WTC11 (cell line): Measurements from ENCODE around the gene SARS1. TPM values are rescaled to one million over a fixed set of nuclear protein-coding genes. Genes with fewer than 3 reads are reported as not detected.

Experiments
- ATF6 ChIP-seq: sonication (generic); formaldehyde crosslinking; IDR thresholded peaks from 2 replicates; pipeline ENCODE4 v1.8.1; 2023; ENCODE audit warnings: mild to moderate bottlenecking, missing genetic modification reagents
- CREB1 ChIP-seq: sonication (generic); formaldehyde crosslinking; IDR thresholded peaks from 2 replicates; pipeline ENCODE4 v1.8.0; 2023; ENCODE audit warnings: mild to moderate bottlenecking, missing genetic modification reagents
- CREM ChIP-seq: sonication (generic); formaldehyde crosslinking; IDR thresholded peaks from 2 replicates; pipeline ENCODE4 v1.8.1; 2022; ENCODE audit warnings: mild to moderate bottlenecking, missing genetic modification reagents, moderate library complexity
- EMX1 ChIP-seq: fragments of 250-450 bp; sonication (Bioruptor Pico); IDR thresholded peaks from 2 replicates; pipeline ENCODE4 v1.8.0; 2021; ENCODE audit warnings: mild to moderate bottlenecking
- ETV6 ChIP-seq: sonication (generic); formaldehyde crosslinking; IDR thresholded peaks from 2 replicates; pipeline ENCODE4 v1.8.1; 2022; ENCODE audit warnings: mild to moderate bottlenecking, missing genetic modification reagents
- FOXK1 ChIP-seq: sonication (generic); formaldehyde crosslinking; IDR thresholded peaks from 2 replicates; pipeline ENCODE4 v1.8.0; 2022; ENCODE audit warnings: mild to moderate bottlenecking, moderate library complexity, missing genetic modification reagents
- GRHL2 ChIP-seq: fragments of 250-450 bp; sonication (Bioruptor Pico); IDR thresholded peaks from 2 replicates; pipeline ENCODE4 v1.8.0; 2022; ENCODE audit warnings: mild to moderate bottlenecking, moderate library complexity; ENCODE audit not compliant: insufficient replicate concordance, severe bottlenecking
- HMGXB4 ChIP-seq: sonication (generic); formaldehyde crosslinking; IDR thresholded peaks from 2 replicates; pipeline ENCODE4 v1.8.1; 2023; ENCODE audit warnings: mild to moderate bottlenecking, moderate library complexity, missing genetic modification reagents
- JUN ChIP-seq: sonication (generic); formaldehyde crosslinking; IDR thresholded peaks from 2 replicates; pipeline ENCODE4 v1.8.0; 2023; ENCODE audit warnings: mild to moderate bottlenecking, missing genetic modification reagents
- NR2C2 ChIP-seq: sonication (generic); formaldehyde crosslinking; IDR thresholded peaks from 2 replicates; pipeline ENCODE4 v1.8.0; 2022; ENCODE audit warnings: mild to moderate bottlenecking, missing genetic modification reagents
- NR3C1 ChIP-seq: sonication (generic); formaldehyde crosslinking; conservative IDR thresholded peaks from 2 replicates; pipeline ENCODE4 v1.8.1; 2023; ENCODE audit warnings: low read depth, mild to moderate bottlenecking, missing genetic modification reagents
- OVOL2 ChIP-seq: fragments of 250-450 bp; sonication (Bioruptor Pico); IDR thresholded peaks from 2 replicates; pipeline ENCODE4 v1.9.0; 2021; ENCODE audit warnings: mild to moderate bottlenecking, borderline replicate concordance
- PRDM15 ChIP-seq: sonication (generic); formaldehyde crosslinking; IDR thresholded peaks from 2 replicates; pipeline ENCODE4 v1.8.0; 2022; ENCODE audit warnings: missing genetic modification reagents
- TEAD1 ChIP-seq: sonication (generic); formaldehyde crosslinking; IDR thresholded peaks from 2 replicates; pipeline ENCODE4 v1.8.0; 2022; ENCODE audit warnings: mild to moderate bottlenecking, missing genetic modification reagents
- ZNF138 ChIP-seq: sonication (generic); formaldehyde crosslinking; conservative IDR thresholded peaks from 2 replicates; pipeline ENCODE4 v1.8.1; 2022; ENCODE audit warnings: mild to moderate bottlenecking, moderate library complexity, missing genetic modification reagents
- ZNF281 ChIP-seq: sonication (generic); formaldehyde crosslinking; IDR thresholded peaks from 2 replicates; pipeline ENCODE4 v1.8.0; 2023; ENCODE audit warnings: mild to moderate bottlenecking, missing genetic modification reagents
- ZSCAN18 ChIP-seq: fragments of 250-450 bp; sonication (Bioruptor Pico); IDR thresholded peaks from 2 replicates; pipeline ENCODE4 v2.1.2; 2022; ENCODE audit warnings: mild to moderate bottlenecking, moderate library complexity
- total RNA-seq: library from RNA; stranded (reverse); gene quantifications from 3 replicates; pipeline ENCODE4 v1.2.3, GENCODE V29; 2021
- TF ChIP-seq, protein P1 (sequence below): sonication (generic); formaldehyde crosslinking; IDR thresholded peaks from 2 replicates; pipeline ENCODE4 v1.8.1; 2023; ENCODE audit warnings: mild to moderate bottlenecking, missing genetic modification reagents, borderline replicate concordance
- TF ChIP-seq, protein P2 (sequence below): sonication (generic); formaldehyde crosslinking; IDR thresholded peaks from 2 replicates; pipeline ENCODE4 v1.8.1; 2023; ENCODE audit warnings: mild to moderate bottlenecking, missing genetic modification reagents, moderate library complexity
- TF ChIP-seq, protein P3 (sequence below): sonication (generic); formaldehyde crosslinking; IDR thresholded peaks from 2 replicates; pipeline ENCODE4 v1.8.1; 2023; ENCODE audit warnings: mild to moderate bottlenecking, missing genetic modification reagents, moderate library complexity

Gene SARS1
- total RNA-seq, 1 experiment from 2014 or later, result 149 TPM

- no peak for TF ChIP-seq TEAD1 (CRISPR knock-in tag)
- TF ChIP-seq NR3C1, result no peak
- TF ChIP-seq GRHL2, result no peak
- TF ChIP-seq OVOL2 (CRISPR knock-in tag), result no peak
- TF ChIP-seq, protein P1, sequence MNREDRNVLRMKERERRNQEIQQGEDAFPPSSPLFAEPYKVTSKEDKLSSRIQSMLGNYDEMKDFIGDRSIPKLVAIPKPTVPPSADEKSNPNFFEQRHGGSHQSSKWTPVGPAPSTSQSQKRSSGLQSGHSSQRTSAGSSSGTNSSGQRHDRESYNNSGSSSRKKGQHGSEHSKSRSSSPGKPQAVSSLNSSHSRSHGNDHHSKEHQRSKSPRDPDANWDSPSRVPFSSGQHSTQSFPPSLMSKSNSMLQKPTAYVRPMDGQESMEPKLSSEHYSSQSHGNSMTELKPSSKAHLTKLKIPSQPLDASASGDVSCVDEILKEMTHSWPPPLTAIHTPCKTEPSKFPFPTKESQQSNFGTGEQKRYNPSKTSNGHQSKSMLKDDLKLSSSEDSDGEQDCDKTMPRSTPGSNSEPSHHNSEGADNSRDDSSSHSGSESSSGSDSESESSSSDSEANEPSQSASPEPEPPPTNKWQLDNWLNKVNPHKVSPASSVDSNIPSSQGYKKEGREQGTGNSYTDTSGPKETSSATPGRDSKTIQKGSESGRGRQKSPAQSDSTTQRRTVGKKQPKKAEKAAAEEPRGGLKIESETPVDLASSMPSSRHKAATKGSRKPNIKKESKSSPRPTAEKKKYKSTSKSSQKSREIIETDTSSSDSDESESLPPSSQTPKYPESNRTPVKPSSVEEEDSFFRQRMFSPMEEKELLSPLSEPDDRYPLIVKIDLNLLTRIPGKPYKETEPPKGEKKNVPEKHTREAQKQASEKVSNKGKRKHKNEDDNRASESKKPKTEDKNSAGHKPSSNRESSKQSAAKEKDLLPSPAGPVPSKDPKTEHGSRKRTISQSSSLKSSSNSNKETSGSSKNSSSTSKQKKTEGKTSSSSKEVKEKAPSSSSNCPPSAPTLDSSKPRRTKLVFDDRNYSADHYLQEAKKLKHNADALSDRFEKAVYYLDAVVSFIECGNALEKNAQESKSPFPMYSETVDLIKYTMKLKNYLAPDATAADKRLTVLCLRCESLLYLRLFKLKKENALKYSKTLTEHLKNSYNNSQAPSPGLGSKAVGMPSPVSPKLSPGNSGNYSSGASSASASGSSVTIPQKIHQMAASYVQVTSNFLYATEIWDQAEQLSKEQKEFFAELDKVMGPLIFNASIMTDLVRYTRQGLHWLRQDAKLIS (CRISPR knock-in tag), result no peak
- no peak; the same call in 1 of the 2 replicates for TF ChIP-seq FOXK1
- no peak for TF ChIP-seq ZNF138 (CRISPR knock-in tag)
- TF ChIP-seq, protein P2, sequence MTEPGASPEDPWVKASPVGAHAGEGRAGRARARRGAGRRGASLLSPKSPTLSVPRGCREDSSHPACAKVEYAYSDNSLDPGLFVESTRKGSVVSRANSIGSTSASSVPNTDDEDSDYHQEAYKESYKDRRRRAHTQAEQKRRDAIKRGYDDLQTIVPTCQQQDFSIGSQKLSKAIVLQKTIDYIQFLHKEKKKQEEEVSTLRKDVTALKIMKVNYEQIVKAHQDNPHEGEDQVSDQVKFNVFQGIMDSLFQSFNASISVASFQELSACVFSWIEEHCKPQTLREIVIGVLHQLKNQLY (CRISPR knock-in tag), result peak; percentile 24; the same call in 1 of the 2 replicates
- no peak for TF ChIP-seq NR2C2
- no peak for TF ChIP-seq ZSCAN18 (CRISPR knock-in tag)
- TF ChIP-seq, protein P3, sequence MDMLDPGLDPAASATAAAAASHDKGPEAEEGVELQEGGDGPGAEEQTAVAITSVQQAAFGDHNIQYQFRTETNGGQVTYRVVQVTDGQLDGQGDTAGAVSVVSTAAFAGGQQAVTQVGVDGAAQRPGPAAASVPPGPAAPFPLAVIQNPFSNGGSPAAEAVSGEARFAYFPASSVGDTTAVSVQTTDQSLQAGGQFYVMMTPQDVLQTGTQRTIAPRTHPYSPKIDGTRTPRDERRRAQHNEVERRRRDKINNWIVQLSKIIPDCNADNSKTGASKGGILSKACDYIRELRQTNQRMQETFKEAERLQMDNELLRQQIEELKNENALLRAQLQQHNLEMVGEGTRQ, result no peak
- peak; percentile 50; the same call in 1 of the 2 replicates for TF ChIP-seq PRDM15 (CRISPR knock-in tag)
- no peak for TF ChIP-seq CREM (CRISPR knock-in tag)
- no peak for TF ChIP-seq ETV6
- TF ChIP-seq CREB1 (CRISPR knock-in tag), result no peak
- TF ChIP-seq JUN (CRISPR knock-in tag), result no peak
- TF ChIP-seq EMX1 (CRISPR knock-in tag), result no peak
- no peak for TF ChIP-seq ATF6
- TF ChIP-seq HMGXB4, result no peak; the same call in 1 of the 2 replicates
- no peak for TF ChIP-seq ZNF281 (CRISPR knock-in tag)
Observed at GRCh38 chr1:109213824-109214693, at the start of gene SARS1 (continued).
